A673 (cell line): ENCODE results near the gene CDK17. TPM values are rescaled to one million over a fixed set of nuclear protein-coding genes. Genes with fewer than 3 reads are reported as not detected.

ENCODE experiments used
- BruUV-seq: library from RNA; stranded (reverse); fragments of 400-500 nt; replicated peaks from 2 replicates; lab custom pipeline; 2021; lab: Mats Ljungman, UMichigan
- CTCF ChIA-PET: fragments of 300-600 bp; sonication (Branson Sonifier 250); formaldehyde crosslinking; loops from one replicate; lab custom pipeline; 2022; ENCODE audit warnings: antibody characterized with exemption; lab: Charles Lee
- POLR2A ChIA-PET: fragments of 300-600 bp; sonication (Branson Sonifier 250); formaldehyde crosslinking; loops from one replicate; lab custom pipeline; 2022; ENCODE audit warnings: antibody characterized with exemption; ENCODE audit not compliant: low non-redundant PET; lab: Charles Lee
- DNase-seq: peaks from one replicate; pipeline ENCODE4 v3.0.0-alpha.2; 2015; ENCODE audit warnings: low spot score
- H3K27ac ChIP-seq: fragments of 200-600 bp; sonication (generic); 2 replicates; pipeline ENCODE4 v1.5.1; 2016; ENCODE audit warnings: mixed run types, low read depth, mild to moderate bottlenecking, mixed read lengths, antibody characterized with exemption, low read length; ENCODE audit not compliant: poor library complexity, severe bottlenecking
- H3K27me3 ChIP-seq: fragments of 200-600 bp; sonication (generic); replicated peaks from 2 replicates; pipeline ENCODE4 v1.6.1; 2017; ENCODE audit warnings: mixed run types, low read depth, mild to moderate bottlenecking, mixed read lengths, antibody characterized with exemption, low read length; ENCODE audit not compliant: insufficient read depth, poor library complexity
- H3K36me3 ChIP-seq: fragments of 200-600 bp; sonication (generic); 2 replicates; pipeline ENCODE4 v1.6.1; 2016; ENCODE audit warnings: mixed run types, mild to moderate bottlenecking, mixed read lengths, antibody characterized with exemption, low read length; ENCODE audit not compliant: insufficient read depth, poor library complexity, severe bottlenecking
- H3K4me1 ChIP-seq: fragments of 200-600 bp; sonication (generic); 2 replicates; pipeline ENCODE4 v1.6.1; 2017; ENCODE audit warnings: mixed run types, mild to moderate bottlenecking, mixed read lengths, antibody characterized with exemption, low read length; ENCODE audit not compliant: insufficient read depth, poor library complexity, severe bottlenecking
- H3K4me3 ChIP-seq: fragments of 200-600 bp; sonication (generic); 2 replicates; pipeline ENCODE4 v1.5.1; 2016; ENCODE audit warnings: low read depth, mixed run types, mild to moderate bottlenecking, mixed read lengths, low read length; ENCODE audit not compliant: poor library complexity, severe bottlenecking
- H3K9me3 ChIP-seq: fragments of 200-600 bp; sonication (generic); 2 replicates; pipeline ENCODE4 v1.6.1; 2016; ENCODE audit warnings: mixed run types, low read depth, mild to moderate bottlenecking, mixed read lengths, antibody characterized with exemption, low read length; ENCODE audit not compliant: poor library complexity, severe bottlenecking
- CTCF ChIP-seq: fragments of 300-800, 200-600 bp; sonication (generic); conservative IDR thresholded peaks from 2 replicates; pipeline ENCODE4 v1.5.1; 2017; ENCODE audit warnings: low read depth, mild to moderate bottlenecking, antibody characterized with exemption, low read length, moderate library complexity, mixed read lengths
- EZH2 ChIP-seq: fragments of 200-600 bp; sonication (generic); IDR thresholded peaks from 2 replicates; pipeline ENCODE4 v1.6.1; 2017; ENCODE audit warnings: borderline replicate concordance, low read depth, mild to moderate bottlenecking, mixed read lengths, antibody characterized with exemption, low read length; ENCODE audit not compliant: poor library complexity, severe bottlenecking
- intact Hi-C: fragments of 100-400 bp; cut with micrococcal nuclease; formaldehyde crosslinking; loops from one replicate; pipeline ENCODE4 v1.10.0; 2022; ENCODE audit not compliant: unreplicated experiment
- total RNA-seq: library from RNA; stranded (reverse); gene quantifications from 2 replicates; pipeline ENCODE4 v1.2.3, GENCODE V29; 2021

CDK17 gene
- total RNA-seq, 1 experiment from 2014 or later = 34.8 TPM

- Histone ChIP-seq H3K4me1 (peaks cover 4% of the 10 kb centered on the region), H3K36me3 (peaks cover 14% of the 10 kb centered on the region), H3K27ac (no peak overlapping the region), H3K9me3 (no peaks in the 10 kb centered on the region), H3K27me3 (no peaks in the 10 kb centered on the region), H3K4me3 (no peak overlapping the region)
- CTCF ChIA-PET = no interaction called here
- intact Hi-C loops = no loop called here
- no peak for DNase-seq
- POLR2A ChIA-PET = no interaction called here
- TF ChIP-seq EZH2 (no peak), CTCF (no peak)
- no TSS peak for BruUV-seq
These were observed 90.2 kb downstream of the CDK17 start for GRCh38 chr12:96310067-96310466.

GRCh38 chr12:96308881-96309280, 91.4 kb downstream of the CDK17 start:
- intact Hi-C loops = no loop called here
- POLR2A ChIA-PET = no interaction called here
- no TSS peak for BruUV-seq

GRCh38 chr12:96305665-96306064, 94.6 kb downstream of the CDK17 start:
- peaks cover 22% of the 10 kb centered on the region for H3K4me1 ChIP-seq
- TF ChIP-seq EZH2 = no peak
- no peak for TF ChIP-seq CTCF
- no peak overlapping the region for H3K27ac ChIP-seq
- no peaks in the 10 kb centered on the region for H3K9me3 ChIP-seq
- no peak overlapping the region for H3K4me3 ChIP-seq
- BruUV-seq = no TSS peak
- H3K36me3 ChIP-seq = peaks cover 3% of the 10 kb centered on the region
- ChIA-PET POLR2A (no interaction called here), CTCF (no interaction called here)
- intact Hi-C loops = no loop called here
- no peaks in the 10 kb centered on the region for H3K27me3 ChIP-seq
- DNase-seq = no peak

More at GRCh38 chr12:96308881-96309280, 91.4 kb downstream of the CDK17 start:
- CTCF ChIA-PET = no interaction called here
- H3K9me3 ChIP-seq = no peaks in the 10 kb centered on the region
- no peak for DNase-seq
- peaks cover 14% of the 10 kb centered on the region for H3K36me3 ChIP-seq
- H3K4me3 ChIP-seq = no peak overlapping the region
- H3K27ac ChIP-seq = no peak overlapping the region
- H3K27me3 ChIP-seq = no peaks in the 10 kb centered on the region
- TF ChIP-seq CTCF = no peak
- TF ChIP-seq EZH2 = no peak
- no peaks in the 10 kb centered on the region for H3K4me1 ChIP-seq
